ENCODE data around the gene CD14. TPM values are rescaled to one million over a fixed set of nuclear protein-coding genes. Genes with fewer than 3 reads are reported as not detected.
"Not testable (repeated sequence)": the region's sequence is repeated elsewhere in the genome, so short reads cannot be mapped to it uniquely, and the experiment has no call there.

Gene CD14
- total RNA-seq, 2 donors from 2014 or later, result 22.9 to 56.5 TPM

- no peaks in the 10 kb centered on the region for H3K36me3 ChIP-seq
- intact Hi-C loops (cut with DNase I), result no loop called here
- DNase-seq (ENCODE audit: low spot score), result no peak
- H3K9me3 ChIP-seq, result no peaks in the 10 kb centered on the region
- H3K27me3 ChIP-seq (replicated peaks; ENCODE audit: insufficient read depth), result no peaks in the 10 kb centered on the region
- WGBS, result 87% methylated on average over 3 of the region's 3 CpGs
- no peaks in the 10 kb centered on the region for H3K4me1 ChIP-seq (replicated peaks)
- H3K27ac ChIP-seq, result no peak overlapping the region
- TF ChIP-seq CTCF (IDR thresholded peaks at IDR 0.05) (no peak), POLR2A (IDR thresholded peaks at IDR 0.05) (no peak), POLR2AphosphoS5 (IDR thresholded peaks at IDR 0.05) (no peak)
- no peak overlapping the region for H3K4me3 ChIP-seq
Observed at GRCh38 chr5:140605879-140606278, 27.1 kb downstream of the CD14 start.

DNA sequence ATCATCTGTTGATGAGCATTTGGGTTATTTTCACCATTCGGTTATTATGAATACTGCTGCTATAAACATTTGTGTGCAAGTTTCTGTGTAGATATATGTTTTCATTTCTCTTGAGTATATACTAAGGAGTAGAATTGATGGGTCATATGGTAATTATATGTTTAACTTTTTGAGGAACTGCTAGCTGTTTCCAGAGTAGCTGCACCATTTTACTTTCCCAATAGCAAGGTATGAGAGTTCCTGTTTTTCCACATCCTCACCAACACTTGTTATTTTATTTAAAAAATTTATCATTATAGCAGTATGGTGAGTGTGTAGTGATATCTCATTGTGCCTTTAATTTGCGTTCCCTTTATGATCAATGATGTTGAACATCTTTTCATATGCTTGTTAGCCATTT lies 29.2 kb downstream of the CD14 start:
- WGBS, result 91% methylated on average over 2 of the region's 2 CpGs

GRCh38 chr5:140603446-140603698 lies 29.6 kb downstream of the CD14 start:
- H3K27me3 ChIP-seq (replicated peaks; ENCODE audit: insufficient read depth); H3K36me3 ChIP-seq; H3K4me3 ChIP-seq; intact Hi-C loops (cut with DNase I); H3K27ac ChIP-seq; H3K4me1 ChIP-seq (replicated peaks); DNase-seq (ENCODE audit: low spot score); H3K9me3 ChIP-seq: not testable (repeated sequence)
- 94% methylated on average over 4 of the region's 4 CpGs for WGBS

More for the DNA sequence above, 29.2 kb downstream of the CD14 start:
- Histone ChIP-seq H3K4me1 (replicated peaks) (no peaks in the 10 kb centered on the region), H3K27ac (no peak overlapping the region), H3K9me3 (no peaks in the 10 kb centered on the region), H3K36me3 (no peaks in the 10 kb centered on the region), H3K27me3 (replicated peaks; ENCODE audit: insufficient read depth) (no peaks in the 10 kb centered on the region), H3K4me3 (no peak overlapping the region)
- DNase-seq (ENCODE audit: low spot score), result no peak
- intact Hi-C loops (cut with DNase I), result no loop called here
- no peak for TF ChIP-seq POLR2AphosphoS5 (IDR thresholded peaks at IDR 0.05)
- TF ChIP-seq POLR2A (IDR thresholded peaks at IDR 0.05), result no peak
- TF ChIP-seq CTCF (IDR thresholded peaks at IDR 0.05), result no peak

DNA sequence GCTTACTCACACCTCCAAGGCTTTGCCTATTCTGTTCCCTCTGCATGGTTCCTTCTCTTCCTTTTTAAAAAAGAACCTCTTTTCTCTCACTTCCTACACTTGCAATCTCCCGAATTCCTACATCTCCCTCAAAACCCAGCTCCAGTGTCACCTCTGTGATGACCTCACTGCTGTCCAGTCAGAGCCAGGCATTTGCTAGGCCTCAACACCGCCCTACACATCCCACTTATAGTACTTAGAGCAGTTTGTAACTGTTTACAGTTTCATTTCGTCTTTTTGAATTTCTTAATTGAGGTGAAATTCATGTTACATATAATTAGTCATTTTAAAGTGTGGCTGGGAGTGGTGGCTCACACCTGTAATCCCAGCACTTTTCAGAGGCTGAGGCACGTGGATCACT lies 30.8 kb downstream of the CD14 start:
- intact Hi-C loops (cut with DNase I), result no loop called here
- Histone ChIP-seq H3K4me3 (no peak overlapping the region), H3K4me1 (replicated peaks) (no peaks in the 10 kb centered on the region), H3K27ac (no peak overlapping the region), H3K27me3 (replicated peaks; ENCODE audit: insufficient read depth) (no peaks in the 10 kb centered on the region), H3K36me3 (no peaks in the 10 kb centered on the region), H3K9me3 (no peaks in the 10 kb centered on the region)
- DNase-seq (ENCODE audit: low spot score), result no peak
- no peak for TF ChIP-seq POLR2AphosphoS5 (IDR thresholded peaks at IDR 0.05)
- TF ChIP-seq POLR2A (IDR thresholded peaks at IDR 0.05), result no peak
- TF ChIP-seq CTCF (IDR thresholded peaks at IDR 0.05), result no peak
- WGBS, result 71% methylated on average over 4 of the region's 4 CpGs

DNA sequence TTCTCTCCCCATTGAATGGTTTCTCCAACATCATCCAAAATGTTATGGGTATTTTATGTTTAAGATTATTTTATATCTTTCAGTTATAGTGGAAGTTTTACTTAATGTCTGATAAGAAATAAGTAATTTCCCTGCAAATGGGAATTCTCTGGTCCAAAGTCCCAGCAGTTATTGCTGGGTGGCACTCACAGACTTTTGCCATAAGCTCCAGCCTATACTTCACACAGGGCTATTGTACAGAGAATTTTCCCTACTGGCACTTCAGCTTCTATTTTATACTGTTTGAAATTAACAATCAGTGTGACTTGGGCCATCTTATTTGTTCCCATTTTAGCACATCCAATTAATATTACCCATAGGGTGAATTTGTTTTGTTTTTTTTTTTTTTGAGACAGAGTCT lies 32.9 kb downstream of the CD14 start:
- no peaks in the 10 kb centered on the region for H3K36me3 ChIP-seq
- TF ChIP-seq POLR2AphosphoS5 (IDR thresholded peaks at IDR 0.05) (no peak), CTCF (IDR thresholded peaks at IDR 0.05) (no peak), POLR2A (IDR thresholded peaks at IDR 0.05) (no peak)
- intact Hi-C loops (cut with DNase I), result no loop called here

GRCh38 chr5:140598836-140599235 lies 34.1 kb downstream of the CD14 start:
- Histone ChIP-seq H3K9me3 (no peaks in the 10 kb centered on the region), H3K27ac (no peak overlapping the region), H3K36me3 (no peaks in the 10 kb centered on the region), H3K4me3 (no peak overlapping the region), H3K27me3 (replicated peaks; ENCODE audit: insufficient read depth) (no peaks in the 10 kb centered on the region), H3K4me1 (replicated peaks) (no peaks in the 10 kb centered on the region)
- TF ChIP-seq POLR2A (IDR thresholded peaks at IDR 0.05), result no peak
- TF ChIP-seq CTCF (IDR thresholded peaks at IDR 0.05), result no peak
- no peak for TF ChIP-seq POLR2AphosphoS5 (IDR thresholded peaks at IDR 0.05)
- DNase-seq (ENCODE audit: low spot score), result no peak
- intact Hi-C loops (cut with DNase I), result no loop called here
- 56% methylated on average over 2 of the region's 2 CpGs for WGBS

More for the DNA sequence above, 32.9 kb downstream of the CD14 start:
- no peaks in the 10 kb centered on the region for H3K27me3 ChIP-seq (replicated peaks; ENCODE audit: insufficient read depth)
- H3K9me3 ChIP-seq, result no peaks in the 10 kb centered on the region
- H3K4me1 ChIP-seq (replicated peaks), result no peaks in the 10 kb centered on the region
- DNase-seq (ENCODE audit: low spot score), result no peak
- H3K27ac ChIP-seq, result no peak overlapping the region
- no peak overlapping the region for H3K4me3 ChIP-seq
